Mesothelial cell of epicardium (in vitro differentiated cells): ENCODE measurements around the gene CSMD2. TPM values are rescaled to one million over a fixed set of nuclear protein-coding genes. Genes with fewer than 3 reads are reported as not detected.

Experiments used
- DNase-seq, 2 experiments: peaks; one replicate each; pipeline ENCODE4 v3.0.0; 2021; ENCODE audit warnings: low spot score in 2 of 2; ENCODE audit not compliant: unreplicated experiment in 2 of 2
- H3K27ac Mint-ChIP-seq: 2 replicates; pipeline ENCODE4 v1.8.0; 2021; ENCODE audit warnings: mixed read lengths
- H3K27me3 Mint-ChIP-seq: 2 replicates; pipeline ENCODE4 v1.8.0; 2021; ENCODE audit warnings: low read depth, mixed read lengths
- H3K36me3 Mint-ChIP-seq: 2 replicates; pipeline ENCODE4 v1.8.0; 2021; ENCODE audit warnings: mixed read lengths
- H3K4me1 Mint-ChIP-seq: 2 replicates; pipeline ENCODE4 v1.8.0; 2021; ENCODE audit warnings: mixed read lengths
- H3K4me3 Mint-ChIP-seq: 2 replicates; pipeline ENCODE4 v1.8.0; 2021; ENCODE audit warnings: mild to moderate bottlenecking, moderate library complexity, mixed read lengths
- H3K9me3 Mint-ChIP-seq: 2 replicates; pipeline ENCODE4 v1.8.0; 2021; ENCODE audit warnings: mixed read lengths
- total RNA-seq: library from RNA; stranded (reverse); gene quantifications from 3 replicates; pipeline ENCODE4 v1.2.1, GENCODE V29; 2021
- TF ChIP-seq, protein P1 (sequence below): fragments of 200-600 bp; sonication (generic); IDR thresholded peaks from one replicate; pipeline ENCODE4 v1.5.0; 2021; ENCODE audit warnings: antibody characterized with exemption; ENCODE audit not compliant: unreplicated experiment

Gene CSMD2
- total RNA-seq, 1 donor from 2014 or later, result 1.9 TPM

DNA sequence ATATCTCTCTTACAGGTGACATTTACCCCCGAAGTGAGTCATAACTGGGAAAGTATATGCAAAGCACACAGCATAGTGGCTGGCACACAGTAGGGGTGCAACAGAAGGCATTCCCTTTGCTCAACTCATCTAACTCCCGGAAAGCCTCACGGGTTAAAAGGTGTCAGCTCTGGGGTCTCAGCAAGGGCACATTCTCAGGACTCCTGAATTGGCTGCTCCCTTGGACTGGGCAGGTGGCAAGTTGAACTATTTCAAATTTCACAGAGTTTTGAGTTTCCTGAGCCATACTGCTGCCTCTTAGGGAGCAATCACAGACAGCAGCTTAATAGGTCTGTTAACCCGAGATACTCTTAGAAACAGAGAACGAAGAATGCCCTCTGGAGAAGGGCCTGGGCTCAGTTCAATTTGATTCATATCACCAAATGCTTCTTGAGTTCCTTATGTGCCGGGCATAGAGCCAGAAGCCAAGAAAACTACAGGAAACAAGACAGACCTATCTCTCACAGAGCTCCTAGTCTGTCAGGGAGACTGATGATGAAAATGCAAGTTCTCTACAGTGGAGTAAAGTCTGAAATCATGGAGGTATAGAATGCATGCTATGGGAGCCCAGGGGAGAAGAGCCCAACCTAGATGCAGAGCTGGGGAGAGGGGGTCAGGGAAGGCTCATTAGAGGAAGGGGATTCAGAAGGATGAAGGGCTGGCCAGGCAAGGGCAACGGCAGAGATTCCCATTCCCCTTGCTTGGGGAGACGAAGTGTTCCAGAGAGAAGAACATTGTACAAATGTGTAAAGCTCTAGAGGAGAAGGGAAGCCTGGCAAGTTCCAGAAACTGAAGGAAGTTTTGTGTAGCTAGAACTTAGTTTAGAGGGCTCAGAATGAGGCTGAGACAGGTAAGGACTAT, 445.0 kb downstream of the CSMD2 start:
- TF ChIP-seq, protein P1, sequence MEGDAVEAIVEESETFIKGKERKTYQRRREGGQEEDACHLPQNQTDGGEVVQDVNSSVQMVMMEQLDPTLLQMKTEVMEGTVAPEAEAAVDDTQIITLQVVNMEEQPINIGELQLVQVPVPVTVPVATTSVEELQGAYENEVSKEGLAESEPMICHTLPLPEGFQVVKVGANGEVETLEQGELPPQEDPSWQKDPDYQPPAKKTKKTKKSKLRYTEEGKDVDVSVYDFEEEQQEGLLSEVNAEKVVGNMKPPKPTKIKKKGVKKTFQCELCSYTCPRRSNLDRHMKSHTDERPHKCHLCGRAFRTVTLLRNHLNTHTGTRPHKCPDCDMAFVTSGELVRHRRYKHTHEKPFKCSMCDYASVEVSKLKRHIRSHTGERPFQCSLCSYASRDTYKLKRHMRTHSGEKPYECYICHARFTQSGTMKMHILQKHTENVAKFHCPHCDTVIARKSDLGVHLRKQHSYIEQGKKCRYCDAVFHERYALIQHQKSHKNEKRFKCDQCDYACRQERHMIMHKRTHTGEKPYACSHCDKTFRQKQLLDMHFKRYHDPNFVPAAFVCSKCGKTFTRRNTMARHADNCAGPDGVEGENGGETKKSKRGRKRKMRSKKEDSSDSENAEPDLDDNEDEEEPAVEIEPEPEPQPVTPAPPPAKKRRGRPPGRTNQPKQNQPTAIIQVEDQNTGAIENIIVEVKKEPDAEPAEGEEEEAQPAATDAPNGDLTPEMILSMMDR, result no peak
- H3K27ac Mint-ChIP-seq, result no peak overlapping the region
- no peaks in the 10 kb centered on the region for H3K36me3 Mint-ChIP-seq
- peak in 1 of 2 experiments; percentile 38 for DNase-seq
- H3K4me1 Mint-ChIP-seq, result peaks cover 4% of the 10 kb centered on the region
- H3K27me3 Mint-ChIP-seq, result peaks cover 28% of the 10 kb centered on the region
- H3K9me3 Mint-ChIP-seq, result no peaks in the 10 kb centered on the region
- no peak overlapping the region for H3K4me3 Mint-ChIP-seq

DNA sequence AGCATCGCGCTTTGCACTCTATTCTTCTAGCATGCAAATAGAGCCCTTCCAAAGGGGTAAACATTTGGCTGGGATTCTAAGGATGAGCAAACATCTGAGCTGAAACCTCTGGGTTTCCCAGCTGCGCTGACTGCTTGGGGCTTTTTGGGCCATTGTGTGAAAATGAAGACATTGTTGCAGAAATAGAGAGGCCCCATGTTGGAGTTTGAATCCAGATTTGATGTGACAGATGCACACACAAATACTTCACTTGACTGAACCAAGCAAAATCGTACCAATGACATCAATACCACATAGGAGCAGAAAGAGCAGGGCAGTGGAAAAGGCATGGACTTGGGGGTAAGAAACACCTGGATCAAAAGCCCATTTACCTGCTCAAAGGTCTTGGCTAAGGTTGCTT, 445.7 kb downstream of the CSMD2 start:
- no peak overlapping the region for H3K4me3 Mint-ChIP-seq
- H3K27me3 Mint-ChIP-seq, result peaks cover 33% of the 10 kb centered on the region

DNA sequence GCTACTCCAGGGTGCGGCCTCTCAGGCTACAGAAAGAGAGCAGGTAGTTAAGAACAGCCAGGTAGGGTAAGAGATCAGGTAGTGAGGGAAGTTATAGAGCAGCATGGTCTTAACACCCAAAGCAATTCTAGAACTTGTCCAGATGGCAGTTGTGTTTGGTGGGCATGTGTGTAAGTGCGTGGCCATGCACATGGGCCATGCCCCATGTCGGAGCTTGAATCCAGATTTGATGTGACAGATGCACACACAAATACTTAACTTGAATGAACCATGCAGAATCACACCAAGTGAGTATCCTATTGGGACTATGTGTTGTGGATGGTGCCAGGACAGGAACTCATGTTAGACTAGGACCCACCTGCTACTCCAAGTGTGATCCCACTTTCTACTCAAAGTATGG, 446.8 kb downstream of the CSMD2 start:
- Mint-ChIP-seq H3K9me3 (no peaks in the 10 kb centered on the region), H3K27ac (no peak overlapping the region), H3K27me3 (peaks cover 38% of the 10 kb centered on the region), H3K4me1 (peaks cover 4% of the 10 kb centered on the region), H3K4me3 (no peak overlapping the region), H3K36me3 (no peaks in the 10 kb centered on the region)
- DNase-seq, result no peak
- TF ChIP-seq, protein P1, result no peak

More for the DNA sequence above, 445.7 kb downstream of the CSMD2 start:
- TF ChIP-seq, protein P1, result no peak
- Mint-ChIP-seq H3K4me1 (peaks cover 4% of the 10 kb centered on the region), H3K9me3 (no peaks in the 10 kb centered on the region), H3K27ac (no peak overlapping the region), H3K36me3 (no peaks in the 10 kb centered on the region)
- DNase-seq, result no peak

DNA sequence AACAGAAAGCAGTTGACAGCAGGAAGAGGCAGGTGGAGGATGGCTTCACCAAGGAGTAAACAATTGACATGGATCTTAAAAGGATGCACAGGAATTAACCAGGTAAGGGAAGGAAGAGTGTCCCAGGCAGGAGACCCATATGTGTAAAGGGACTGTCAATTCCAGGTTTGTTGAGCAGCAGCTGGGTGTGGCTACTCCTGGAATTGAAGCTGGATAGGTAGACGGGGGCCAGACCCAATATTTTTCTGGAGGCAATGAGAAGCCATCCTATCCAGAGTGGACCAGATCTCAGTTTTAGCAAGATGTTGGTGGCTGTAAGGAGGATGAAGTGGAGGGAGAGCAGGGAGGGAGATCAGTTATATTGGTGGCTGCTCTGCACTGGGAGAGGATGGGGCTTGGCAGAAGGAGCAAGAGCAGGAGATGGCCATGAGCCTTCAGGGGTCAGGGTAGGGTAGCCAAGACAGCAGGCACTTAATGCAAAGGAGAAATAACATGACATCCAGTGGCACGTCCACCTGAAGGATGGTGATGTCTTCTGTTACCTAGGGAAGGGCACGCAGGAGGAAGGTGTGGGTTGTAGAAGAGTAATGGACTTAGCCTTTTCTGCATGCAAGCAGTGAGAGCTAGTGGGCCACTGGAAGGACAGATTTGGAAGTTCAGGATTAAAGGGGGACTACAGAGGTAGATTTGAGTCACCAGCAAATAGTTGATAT, 447.9 kb downstream of the CSMD2 start:
- H3K27me3 Mint-ChIP-seq, result peaks cover 40% of the 10 kb centered on the region
- peaks cover 4% of the 10 kb centered on the region for H3K4me1 Mint-ChIP-seq
- TF ChIP-seq, protein P1, result no peak
- no peak for DNase-seq
- H3K4me3 Mint-ChIP-seq, result no peak overlapping the region
- H3K9me3 Mint-ChIP-seq, result no peaks in the 10 kb centered on the region
- no peak overlapping the region for H3K27ac Mint-ChIP-seq
- H3K36me3 Mint-ChIP-seq, result no peaks in the 10 kb centered on the region

DNA sequence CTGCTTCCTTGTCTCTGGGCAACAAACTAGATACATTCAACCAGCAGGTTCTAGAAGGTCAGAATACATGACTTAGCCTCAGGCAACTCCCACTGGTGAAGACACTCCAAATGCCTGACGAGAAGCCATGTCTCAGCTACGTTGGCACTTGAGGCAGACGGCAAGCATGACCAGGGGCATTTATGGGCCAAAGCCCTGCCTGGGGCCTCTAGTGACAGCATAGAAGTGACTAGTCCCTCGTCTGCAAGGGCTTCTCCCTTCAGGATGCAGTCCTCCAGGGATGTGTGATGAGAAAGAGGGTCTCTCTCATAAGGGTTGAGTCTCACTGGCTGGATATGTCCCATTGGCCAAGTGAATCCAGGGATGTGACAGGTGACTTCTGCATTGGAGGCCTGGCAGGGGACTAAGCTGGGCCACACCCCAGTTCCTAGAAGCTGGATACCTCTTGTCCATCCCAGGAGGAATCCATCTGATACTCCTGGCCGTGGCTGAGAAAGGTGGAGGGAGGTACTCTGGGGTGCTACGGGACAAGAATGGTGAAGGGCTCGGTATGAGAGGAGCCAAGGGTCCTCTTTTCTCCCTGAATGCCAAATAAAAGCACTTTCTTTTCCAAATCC, 449.7 kb downstream of the CSMD2 start:
- Mint-ChIP-seq H3K36me3 (no peaks in the 10 kb centered on the region), H3K4me3 (no peak overlapping the region), H3K27ac (no peak overlapping the region), H3K27me3 (peaks cover 40% of the 10 kb centered on the region), H3K9me3 (no peaks in the 10 kb centered on the region), H3K4me1 (peaks cover 3% of the 10 kb centered on the region)
- DNase-seq, result no peak
- TF ChIP-seq, protein P1, result no peak
